ENCODE measurements around the gene PYM1.

GRCh38 chr12:55942055-55942454 is 14.4 kb upstream of the PYM1 start:
- TF ChIP-seq CTCF (IDR thresholded peaks at IDR 0.05) (no peak), POLR2A (IDR thresholded peaks at IDR 0.05) (no peak)

All from upper lobe of left lung (tissue), 4 donors.